ENCODE data around the gene CLDN2.
"Not testable (repeated sequence)": the region's sequence is repeated elsewhere in the genome, so short reads cannot be mapped to it uniquely, and the experiment has no call there.

The CLDN2 gene

GRCh38 chrX:106919932-106920452 is at the start of gene CLDN2:
TSS of gene CLDN2 (plus strand) at chrX:106920402. CDS start at chrX:106928229, 7,827 bp downstream.
- TF ChIP-seq ZFX (IDR thresholded peaks at IDR 0.05; ENCODE audit: borderline replicate concordance) (no peak), CTCF (IDR thresholded peaks at IDR 0.05) (no peak)
- H3K27ac ChIP-seq = no peak within 1 kb of the TSS

GRCh38 chrX:106872796-106873195 is 47.4 kb upstream of the CLDN2 start:
- not testable (repeated sequence) for H3K27ac ChIP-seq

- TF ChIP-seq ZFX (IDR thresholded peaks at IDR 0.05; ENCODE audit: borderline replicate concordance) (no peak), CTCF (IDR thresholded peaks at IDR 0.05) (peak; percentile 57)
These were observed 46.1 kb upstream of the CLDN2 start for GRCh38 chrX:106874075-106874474.

GRCh38 chrX:106875151-106875550 is 45.1 kb upstream of the CLDN2 start:
- TF ChIP-seq ZFX (IDR thresholded peaks at IDR 0.05; ENCODE audit: borderline replicate concordance) (no peak), CTCF (IDR thresholded peaks at IDR 0.05) (no peak)
- no peak overlapping the region for H3K27ac ChIP-seq

More at GRCh38 chrX:106874075-106874474, 46.1 kb upstream of the CLDN2 start:
- H3K27ac ChIP-seq = no peak overlapping the region

- H3K27ac ChIP-seq = no peak overlapping the region
- TF ChIP-seq CTCF (IDR thresholded peaks at IDR 0.05) = no peak
- TF ChIP-seq ZFX (IDR thresholded peaks at IDR 0.05; ENCODE audit: borderline replicate concordance) = no peak
These were observed 30.7 kb upstream of the CLDN2 start for GRCh38 chrX:106889468-106889867.

GRCh38 chrX:106891762-106892460 is 28.3 kb upstream of the CLDN2 start:
- TF ChIP-seq ZFX (IDR thresholded peaks at IDR 0.05; ENCODE audit: borderline replicate concordance) (no peak), CTCF (IDR thresholded peaks at IDR 0.05) (no peak)

GRCh38 chrX:106894392-106894909 is 25.8 kb upstream of the CLDN2 start:
- no peak overlapping the region for H3K27ac ChIP-seq
- TF ChIP-seq CTCF (IDR thresholded peaks at IDR 0.05) (peak; percentile 83), ZFX (IDR thresholded peaks at IDR 0.05; ENCODE audit: borderline replicate concordance) (no peak)

More at GRCh38 chrX:106891762-106892460, 28.3 kb upstream of the CLDN2 start:
- no peak overlapping the region for H3K27ac ChIP-seq

Data from 22Rv1 (cell line).